Measurements from ENCODE around the gene IGF2R.

GRCh38 chr6:159952289-159953005, 16.4 kb upstream of the IGF2R start:
- TF ChIP-seq POLR2A (IDR thresholded peaks at IDR 0.05; ENCODE audit: low read length) = no peak
- no peak for TF ChIP-seq GATA1 (IDR thresholded peaks at IDR 0.05; ENCODE audit: low read depth, low read length)
